Spleen (tissue), 7 donors: ENCODE measurements around the gene TRHDE.

Experiments
- CTCF ChIP-seq, 11 experiments: fragments of 200-600 bp in 7 of 11; fragments of 450-650 bp in 4 of 11; sonication (generic) in 4 of 11; IDR thresholded peaks in 8 of 11; conservative IDR thresholded peaks in 3 of 11; 1 replicate in 7 of 11; 2 replicates in 4 of 11; pipeline versions ENCODE4 v1.4.0 to v1.8.0; 2016 to 2021; ENCODE audit warnings: antibody characterized with exemption in 11 of 11, inconsistent platforms in 4 of 11, mild to moderate bottlenecking in 1 of 11
- POLR2A ChIP-seq, 3 donors: fragments of 450-650 bp; IDR thresholded peaks; one replicate each; pipeline ENCODE4 v1.5.1; 2017; ENCODE audit warnings: antibody characterized with exemption in 3 of 3, mild to moderate bottlenecking in 1 of 3
- donor health status: DM: no; HTN: no; CAD: no; lungs with moderate emphysema.
- donor health status: DM: no; HTN: no; CAD: no.
- donor health status: DM: no; HTN: no; CAD: no.

- TF ChIP-seq POLR2A (IDR thresholded peaks at IDR 0.05) (no peak), CTCF (IDR thresholded peaks at IDR 0.05 in 8 of 11, conservative IDR thresholded peaks at IDR 0.05 in 3 of 11) (no peak)
These were observed 405.7 kb downstream of the TRHDE start for GRCh38 chr12:72677846-72678245.
